IPS-11a (cell line): ENCODE results near the gene SH3GL2.

ENCODE experiments used
- H3K4me3 ChIP-seq: one replicate; pipeline ENCODE4 v1.5.1; 2013; ENCODE audit warnings: low read depth, low read length, control low read depth

The SH3GL2 gene

DNA sequence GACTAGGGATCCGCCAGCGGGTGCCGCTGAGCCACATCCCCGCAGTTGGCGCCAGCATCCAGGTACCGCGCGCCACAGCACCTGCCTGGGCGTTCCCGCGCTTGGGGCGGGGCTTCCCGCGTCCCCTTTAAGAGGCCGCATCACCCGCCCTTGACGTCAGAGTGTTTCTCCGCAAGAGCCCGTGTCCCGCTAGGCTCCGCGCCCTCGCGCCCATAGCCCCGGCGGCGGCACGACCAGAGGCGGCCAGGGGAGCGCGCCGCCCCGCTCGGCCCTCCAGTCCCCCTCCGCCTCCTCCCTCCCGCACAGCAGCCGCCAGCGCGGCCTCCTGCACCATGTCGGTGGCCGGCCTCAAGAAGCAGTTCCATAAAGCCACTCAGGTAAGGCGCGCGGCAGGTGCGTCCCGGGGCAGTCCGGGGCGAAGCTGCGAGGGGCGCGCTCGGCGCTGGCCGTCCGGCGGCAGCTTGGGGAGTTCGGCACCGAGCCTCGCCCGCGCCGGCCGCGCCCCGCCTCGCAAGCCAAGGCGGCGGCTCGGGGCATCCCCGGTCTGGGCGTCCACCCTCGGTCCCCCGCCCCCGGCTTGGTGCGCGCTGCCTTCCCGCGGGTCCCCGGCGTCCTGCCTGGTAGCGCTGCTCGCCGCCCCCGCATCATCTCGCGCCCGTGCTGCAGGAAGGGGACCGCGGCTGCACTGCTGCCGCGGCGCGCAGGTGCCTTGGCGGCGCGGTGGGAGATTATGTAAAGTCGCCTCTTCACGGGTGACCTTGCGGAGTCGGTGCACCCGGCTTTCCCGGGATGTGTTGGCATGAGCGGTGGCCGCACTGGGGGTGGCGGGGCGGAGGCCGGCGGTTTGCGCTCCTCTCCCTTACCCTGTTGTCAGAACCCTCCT, at the start of gene SH3GL2:
Gene SH3GL2 (plus strand): TSS at position 156 of the 883 bp plus-strand sequence.
- peak within 1 kb of the TSS; percentile 66 for H3K4me3 ChIP-seq

DNA sequence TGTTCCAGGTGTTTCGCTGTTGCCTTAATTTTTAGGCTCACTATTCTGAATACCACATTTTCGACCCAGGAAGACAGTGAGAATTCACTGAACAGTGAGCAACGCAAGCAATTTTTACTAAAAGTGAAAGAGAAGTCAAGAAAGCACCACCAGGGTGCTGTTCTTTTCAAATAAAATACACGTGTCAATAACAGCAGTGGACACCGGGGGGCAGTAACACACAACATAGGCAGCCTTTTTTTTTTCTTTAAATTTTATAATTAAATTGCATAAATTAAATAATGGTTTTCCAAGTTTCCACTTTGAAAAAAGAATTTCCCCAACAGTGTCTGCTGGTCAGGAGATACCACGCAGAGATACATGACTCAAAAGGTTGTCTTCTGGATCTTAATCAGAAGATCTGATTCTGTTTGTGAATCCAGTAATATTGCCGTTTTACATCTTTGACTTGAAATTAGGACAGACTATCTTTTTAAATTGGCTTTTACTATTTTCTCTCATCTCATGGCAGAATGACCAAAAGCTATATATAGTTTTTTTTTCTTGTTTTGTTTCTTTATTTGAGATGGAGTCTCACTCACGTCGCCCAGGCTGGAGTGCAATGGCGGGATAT, 47.1 kb upstream of the SH3GL2 start:
- H3K4me3 ChIP-seq, result no peak overlapping the region

DNA sequence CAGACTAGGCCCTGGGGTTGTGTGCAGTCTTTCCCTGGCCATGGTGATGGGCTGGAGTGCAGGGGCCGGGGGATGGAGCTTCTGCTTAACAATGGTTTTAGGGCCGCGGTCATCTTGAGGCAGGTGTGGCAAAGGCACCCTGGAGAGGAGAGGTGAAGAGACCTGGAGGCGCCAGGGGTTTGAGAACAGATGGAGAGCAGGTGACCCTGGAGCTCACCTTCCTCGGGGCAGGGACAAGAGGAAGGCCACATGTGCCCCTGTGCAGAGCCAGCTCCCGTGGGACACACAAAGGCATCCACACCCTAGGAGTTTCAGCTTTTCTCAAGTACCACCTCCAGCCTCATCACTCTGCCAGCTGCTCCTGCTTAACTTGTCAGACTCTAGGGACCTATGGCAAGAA, 46.4 kb upstream of the SH3GL2 start:
- no peak overlapping the region for H3K4me3 ChIP-seq

DNA sequence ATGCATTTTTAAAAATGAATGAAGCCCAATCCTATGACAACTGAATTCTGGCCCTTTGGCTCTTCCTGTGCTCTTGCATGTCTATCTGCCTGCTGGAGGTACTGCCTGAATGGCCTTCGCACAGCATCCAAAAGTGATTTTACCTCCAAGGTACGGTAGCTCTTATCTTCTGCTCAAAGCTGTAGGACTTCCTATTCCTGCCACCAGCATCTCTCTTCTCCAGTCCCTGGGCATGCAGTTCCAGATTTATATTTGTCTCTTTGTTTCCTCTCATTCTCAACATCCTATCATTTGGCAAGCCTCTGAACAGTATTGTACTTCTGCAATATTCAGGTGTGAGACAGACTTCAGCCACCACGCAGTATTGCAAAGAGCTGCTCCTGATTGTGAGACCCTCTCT, 43.7 kb upstream of the SH3GL2 start:
- H3K4me3 ChIP-seq, result no peak overlapping the region

DNA sequence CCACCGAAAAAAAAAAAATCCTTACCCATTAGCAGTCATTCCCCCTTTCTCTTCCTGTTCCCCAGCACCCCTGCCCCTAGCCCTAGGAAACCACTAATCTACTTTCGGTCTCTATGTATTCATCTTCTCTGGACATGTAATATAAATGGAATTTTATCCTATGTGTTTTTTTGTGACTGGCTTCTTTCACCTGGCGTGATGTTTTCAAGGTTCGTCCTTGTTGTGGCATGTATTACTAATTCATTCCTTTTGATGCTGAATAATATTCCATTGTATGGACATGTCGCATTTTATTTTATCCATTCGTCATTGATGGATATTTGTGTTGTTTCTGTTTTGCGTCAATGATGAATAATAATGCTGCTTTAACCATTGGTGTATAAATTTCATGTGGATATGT, 42.8 kb upstream of the SH3GL2 start:
- H3K4me3 ChIP-seq, result no peak overlapping the region

DNA sequence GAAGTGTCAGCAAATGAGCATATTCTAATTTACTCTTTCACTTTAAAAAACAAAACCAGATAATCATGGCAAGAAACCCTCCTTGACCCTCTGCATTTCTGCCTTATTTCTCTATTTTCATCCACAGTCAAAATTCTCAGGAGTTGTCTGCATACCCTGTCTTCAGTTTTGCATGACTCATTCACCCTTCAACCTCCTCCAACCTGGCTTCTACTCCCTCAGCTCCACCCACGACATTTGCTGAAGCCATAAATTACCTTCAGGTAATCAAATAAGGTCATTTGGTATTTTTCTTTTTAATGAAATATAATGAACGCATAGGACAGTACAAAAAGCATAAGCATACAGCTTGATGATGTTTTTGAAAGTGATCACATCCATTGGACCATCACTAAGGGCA, 27.8 kb upstream of the SH3GL2 start:
- no peak overlapping the region for H3K4me3 ChIP-seq

DNA sequence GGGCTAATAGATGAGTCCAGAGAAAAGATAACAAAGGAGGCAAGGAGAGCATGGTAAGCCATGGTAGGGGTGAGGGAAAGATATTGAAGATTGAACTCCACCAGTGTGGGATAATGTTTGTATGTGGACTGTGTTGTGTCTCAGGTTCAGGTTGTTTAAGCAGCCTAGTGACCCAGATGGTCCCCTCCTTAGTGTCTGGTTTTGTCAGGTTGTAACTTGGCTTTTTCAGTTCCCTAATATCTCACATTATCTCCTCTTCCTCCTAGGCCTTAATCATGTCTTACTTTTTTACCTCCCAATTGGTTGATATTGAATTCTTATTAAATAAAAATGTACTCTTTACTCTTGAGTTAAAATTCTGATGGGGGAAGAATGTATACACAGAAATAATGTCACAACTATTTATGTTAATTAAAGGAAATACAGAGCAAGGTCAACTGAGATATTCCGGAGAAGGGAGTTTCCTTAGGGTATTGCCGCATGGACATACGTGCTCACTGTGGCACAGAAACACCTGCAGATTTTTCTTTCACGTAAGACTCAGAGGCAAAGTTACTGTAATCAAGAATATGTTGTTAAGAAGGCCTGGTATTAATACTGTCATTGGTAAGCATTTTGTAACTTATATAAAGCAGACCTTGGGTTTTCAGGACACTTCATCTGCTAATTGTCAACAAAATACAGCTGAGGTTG, 23.4 kb upstream of the SH3GL2 start:
- no peak overlapping the region for H3K4me3 ChIP-seq

DNA sequence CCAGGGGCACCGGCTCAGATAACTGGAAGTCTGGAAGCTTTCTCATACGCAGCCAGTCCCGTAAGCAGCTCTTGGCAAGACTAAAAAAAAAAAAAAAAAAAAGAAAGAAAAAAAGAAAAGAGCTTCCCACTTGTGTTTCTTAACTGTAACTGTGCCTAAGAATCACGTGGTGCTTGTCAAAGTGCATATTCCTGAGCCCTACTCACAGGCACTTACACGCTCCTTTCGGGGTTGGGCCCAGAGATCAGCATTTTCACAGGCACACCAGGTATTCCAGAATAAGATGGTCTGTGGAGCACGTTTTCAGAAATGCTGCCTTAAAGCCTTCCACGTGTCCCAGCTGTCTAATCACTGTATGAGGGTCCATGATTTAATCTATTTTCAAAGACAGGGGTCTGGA, 22.6 kb upstream of the SH3GL2 start:
- no peak overlapping the region for H3K4me3 ChIP-seq

DNA sequence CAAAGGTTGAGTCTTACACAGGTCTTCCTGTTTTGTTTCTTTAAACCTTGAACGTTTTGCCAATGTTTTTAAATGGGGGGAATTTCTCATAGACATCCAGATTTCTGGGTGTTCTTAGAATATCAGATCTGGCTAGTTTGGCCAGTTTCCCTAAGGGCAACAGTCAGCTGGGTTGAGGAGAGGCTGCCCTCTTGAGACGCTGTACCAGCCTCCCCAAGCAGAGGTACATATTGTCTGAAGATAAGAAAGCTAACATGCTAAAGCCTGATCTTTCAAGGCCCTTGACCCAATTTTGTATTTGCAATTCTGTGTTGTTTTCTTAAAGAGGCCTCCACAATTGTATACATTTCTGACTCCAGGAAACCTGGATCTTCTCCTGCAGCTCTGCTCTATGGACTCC, 21.9 kb upstream of the SH3GL2 start:
- no peak overlapping the region for H3K4me3 ChIP-seq

DNA sequence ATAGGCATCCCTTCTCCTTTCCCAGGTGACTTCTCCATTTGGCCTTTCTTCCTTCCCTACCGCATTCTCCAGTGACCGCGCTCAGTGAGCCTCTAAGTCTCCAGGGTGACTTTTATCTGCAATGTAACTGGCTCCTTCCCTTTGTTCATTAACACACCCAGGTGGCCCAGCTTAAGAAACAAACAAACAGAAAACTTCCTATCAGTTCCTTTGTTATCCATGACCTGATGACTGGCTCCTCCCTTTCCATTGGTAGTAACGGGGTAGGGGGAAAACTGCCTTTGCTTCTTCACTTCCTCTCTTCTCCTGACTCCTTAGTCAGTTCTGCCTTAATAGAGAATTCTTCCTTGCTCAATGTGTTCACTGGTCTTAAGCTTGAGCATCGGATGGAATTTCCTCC, 7.0 kb upstream of the SH3GL2 start:
- H3K4me3 ChIP-seq, result no peak overlapping the region

DNA sequence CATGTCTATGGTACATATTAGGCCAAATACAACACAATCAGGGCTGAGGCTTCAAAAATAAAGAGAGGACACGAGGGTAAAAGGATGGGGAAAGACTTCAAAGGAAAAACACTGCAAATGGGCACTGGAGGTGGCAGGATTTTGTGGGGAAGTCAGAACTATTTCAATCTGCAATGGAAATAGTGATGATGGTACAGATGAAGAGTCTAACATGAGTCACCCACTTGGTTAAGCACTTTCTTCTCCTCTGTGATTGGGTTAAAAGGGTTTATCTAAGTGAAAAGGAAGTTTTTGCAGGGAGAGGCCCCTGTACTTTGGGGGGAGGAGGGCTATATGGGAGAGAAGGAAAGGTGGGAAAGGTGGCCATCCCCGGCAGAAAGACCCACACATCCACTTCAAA, 4.5 kb upstream of the SH3GL2 start:
- H3K4me3 ChIP-seq, result no peak overlapping the region

DNA sequence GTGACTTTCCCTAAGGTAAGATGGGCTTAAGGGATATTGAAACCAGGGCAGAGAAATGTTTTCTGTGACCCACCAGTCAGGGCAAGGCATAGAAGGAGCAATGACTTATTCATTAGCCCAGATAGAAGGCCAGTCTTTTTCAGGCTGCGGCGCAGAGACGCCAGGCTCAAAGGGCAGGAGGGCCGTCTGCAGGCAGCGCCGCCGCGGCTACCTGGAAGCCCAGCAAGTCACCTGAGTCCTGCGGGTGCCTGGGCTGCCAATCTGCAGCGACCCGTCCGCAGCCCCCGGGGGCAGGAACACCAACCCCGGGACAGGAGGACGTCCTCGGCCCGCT, 322 bp upstream of the SH3GL2 start:
- H3K4me3 ChIP-seq, result peak overlapping the region; percentile 66

DNA sequence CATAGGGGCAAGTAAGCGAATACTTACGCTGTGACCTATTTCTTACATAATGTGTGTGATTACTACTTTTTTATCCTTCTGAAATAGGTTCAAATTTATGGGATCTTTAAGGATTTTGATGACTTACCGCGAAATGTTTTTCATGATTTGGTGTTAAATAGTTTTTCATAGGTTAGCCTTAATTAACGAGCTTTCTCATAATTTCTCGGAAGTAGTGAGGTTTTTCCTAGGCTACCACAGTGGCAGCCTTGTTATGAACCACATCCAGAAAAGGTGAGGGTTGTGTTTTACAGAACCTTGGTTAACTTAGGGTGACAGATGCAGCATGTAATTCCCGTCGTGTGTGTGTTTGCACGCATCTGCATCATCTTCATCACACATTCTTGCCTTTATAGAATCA, 1.3 kb downstream of the SH3GL2 start:
- H3K4me3 ChIP-seq, result peak overlapping the region; percentile 66

DNA sequence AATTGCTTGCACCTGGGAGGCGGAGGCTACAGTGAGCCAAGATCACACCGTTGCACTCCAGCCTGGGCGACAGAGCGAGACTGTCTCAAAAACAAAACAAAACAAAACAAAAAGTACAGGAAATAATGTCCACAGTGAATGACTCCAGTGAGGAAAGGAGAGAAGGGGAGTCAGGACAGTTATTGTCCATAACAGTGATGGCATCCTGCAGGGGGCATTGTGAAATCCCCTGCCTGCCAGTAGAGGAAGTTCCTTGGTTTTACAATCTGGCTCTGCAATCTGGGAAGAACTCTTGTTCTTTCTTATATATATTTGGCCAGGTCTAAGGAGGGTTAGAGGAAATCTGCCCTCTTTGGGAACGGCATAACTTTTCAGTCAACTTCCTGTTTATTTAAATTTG, 8.2 kb downstream of the SH3GL2 start:
- no peak overlapping the region for H3K4me3 ChIP-seq

DNA sequence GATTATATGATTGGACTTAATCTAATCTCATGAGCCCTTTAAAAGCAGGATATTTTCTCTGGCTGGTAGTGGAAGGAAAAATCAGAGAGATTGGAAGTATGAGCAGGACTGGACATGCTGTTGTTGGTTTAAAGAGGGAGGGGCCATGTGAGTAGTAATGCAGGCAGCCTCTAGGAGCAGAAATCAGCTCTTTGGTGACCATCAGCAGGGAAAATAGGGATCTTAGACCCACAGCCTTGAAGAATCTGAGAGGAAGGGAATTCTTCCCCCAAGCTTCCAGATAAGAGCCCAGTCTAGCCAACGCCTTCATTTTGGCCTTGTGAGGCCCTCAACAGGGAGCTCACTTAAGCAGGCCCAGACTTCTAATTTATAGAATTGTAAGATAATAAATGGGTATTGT, 9.5 kb downstream of the SH3GL2 start:
- no peak overlapping the region for H3K4me3 ChIP-seq

DNA sequence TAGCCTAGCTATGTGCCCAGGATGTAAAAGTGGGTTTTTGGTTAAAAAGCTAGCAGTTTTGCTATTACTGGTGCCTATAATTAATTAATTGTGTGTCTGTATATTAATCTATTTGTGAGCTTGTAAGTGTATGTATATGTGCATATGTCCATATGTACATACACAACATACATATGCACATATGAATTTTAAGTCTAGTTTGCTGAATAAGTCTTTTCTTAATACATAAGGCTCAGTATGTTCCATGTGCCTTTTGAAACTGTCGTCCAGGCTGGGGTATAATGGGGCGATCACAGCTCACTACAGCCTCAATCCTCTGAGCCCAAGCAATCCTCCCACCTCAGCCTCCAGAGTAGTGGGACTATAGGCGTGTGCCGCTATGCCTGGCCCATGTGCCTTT, 10.1 kb downstream of the SH3GL2 start:
- H3K4me3 ChIP-seq, result no peak overlapping the region

DNA sequence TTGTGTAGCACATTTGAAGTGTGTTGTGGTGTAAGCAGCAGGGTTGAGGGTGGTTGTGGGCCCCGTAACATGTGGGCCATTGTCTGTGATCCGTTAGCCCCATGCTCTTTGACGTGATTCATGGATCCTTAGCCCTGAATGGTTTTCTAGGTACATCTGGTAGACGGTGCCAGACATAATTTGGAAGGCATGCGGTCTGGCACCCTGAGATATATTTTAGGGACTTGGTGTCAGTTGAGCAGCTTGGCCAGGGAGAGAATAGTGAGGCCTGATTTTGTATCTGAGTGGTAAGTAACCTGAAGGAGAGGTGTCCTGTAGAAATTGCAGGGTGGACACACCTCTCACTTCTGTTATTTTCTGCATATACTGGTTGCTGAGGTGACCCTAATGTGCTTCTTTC, 10.9 kb downstream of the SH3GL2 start:
- H3K4me3 ChIP-seq, result no peak overlapping the region

DNA sequence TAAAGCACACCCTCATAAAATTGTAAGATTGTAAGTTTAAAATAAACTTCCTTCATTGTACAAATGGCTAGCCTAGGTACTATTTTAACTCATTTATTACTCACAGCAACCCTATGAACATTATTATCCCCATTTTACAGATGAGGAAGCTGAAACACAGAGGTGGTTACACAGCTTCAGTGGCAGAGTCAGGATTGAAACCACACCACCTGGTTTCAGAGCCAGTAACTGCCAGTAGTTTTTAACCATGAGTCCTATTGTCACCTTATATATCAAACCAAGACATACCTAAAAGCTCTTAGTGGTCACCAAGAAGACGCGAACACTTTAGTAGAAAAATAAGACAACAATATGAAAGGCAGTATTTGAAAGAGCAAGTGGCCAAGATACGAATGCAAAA, 16.1 kb downstream of the SH3GL2 start:
- H3K4me3 ChIP-seq, result no peak overlapping the region

DNA sequence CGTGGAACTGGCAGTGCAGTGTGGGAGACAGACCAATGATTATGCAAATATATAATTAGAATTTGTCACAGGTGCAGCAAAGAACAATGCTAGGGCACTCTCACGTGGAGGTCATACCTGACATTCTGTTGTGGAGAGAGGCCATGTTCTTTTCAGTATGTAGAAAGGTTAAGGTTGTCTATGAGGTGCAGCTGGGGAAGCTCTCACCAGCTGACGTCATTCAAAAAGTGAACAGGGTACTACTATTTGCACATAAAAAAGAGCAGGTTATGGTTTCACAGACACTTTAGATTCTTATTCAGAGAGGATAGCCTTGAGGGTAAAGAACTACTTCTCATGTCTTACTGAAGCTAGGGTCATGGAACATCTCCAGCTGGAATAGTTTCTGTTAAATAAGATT, 19.1 kb downstream of the SH3GL2 start:
- no peak overlapping the region for H3K4me3 ChIP-seq

DNA sequence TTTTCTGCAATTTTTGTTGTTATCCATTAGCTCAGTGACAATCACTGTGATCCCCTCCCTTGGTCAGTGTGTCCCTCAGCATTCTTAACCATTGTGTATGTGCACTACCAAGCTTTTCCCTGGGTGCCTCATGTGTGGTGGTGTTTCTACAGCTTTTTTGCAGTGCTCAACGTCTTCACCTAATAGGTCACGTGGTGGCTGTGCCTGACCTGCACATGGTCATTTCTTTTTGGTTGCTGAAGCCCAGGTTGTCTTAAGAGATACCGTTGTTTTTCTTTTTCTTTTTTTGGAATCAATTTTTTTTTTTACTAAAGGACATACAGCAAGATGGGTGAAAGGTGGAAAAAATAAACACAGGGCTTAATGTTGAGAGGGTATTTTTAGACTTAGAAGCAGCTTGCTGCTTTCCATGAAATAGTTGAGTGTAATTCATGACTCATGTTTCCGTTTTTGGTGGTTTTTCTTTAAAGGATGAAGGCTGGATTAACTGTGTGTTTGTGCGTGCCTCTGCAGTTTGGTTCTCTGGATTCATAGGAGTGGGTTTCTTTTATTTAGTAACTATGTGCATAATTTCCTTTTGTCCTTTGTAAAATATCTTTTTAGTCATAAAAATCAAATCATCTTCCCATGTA, 22.2 kb downstream of the SH3GL2 start:
- H3K4me3 ChIP-seq, result no peak overlapping the region

DNA sequence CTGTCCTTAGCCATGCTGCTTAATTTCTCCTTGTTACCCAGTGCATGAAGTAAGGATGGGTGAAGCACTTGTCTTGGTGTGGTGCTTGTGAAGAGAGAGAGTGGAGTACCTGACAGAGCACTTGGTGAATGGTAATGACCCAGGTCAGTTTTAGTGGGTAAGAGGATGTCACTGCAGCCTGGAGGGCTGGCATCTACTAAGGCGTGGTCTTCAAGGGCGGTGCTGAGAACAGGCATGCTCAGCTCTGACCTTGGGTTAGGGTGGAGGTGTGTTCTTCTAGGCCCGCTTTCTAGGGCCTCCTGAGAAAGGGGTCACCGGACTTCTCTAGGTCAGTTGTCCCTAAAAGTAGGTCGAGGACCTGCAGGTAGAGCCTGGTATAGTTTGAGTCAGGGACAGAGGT, 25.7 kb downstream of the SH3GL2 start:
- no peak overlapping the region for H3K4me3 ChIP-seq
